Kidney (tissue), 22 donors: ENCODE data around the gene NPL. TPM values are rescaled to one million over a fixed set of nuclear protein-coding genes. Genes with fewer than 3 reads are reported as not detected.
A peak's percentile ranks its signal among the peaks of the same experiment; 100 is the strongest.

ENCODE experiments used
- DNase-seq, 5 donors: peaks; one replicate each; pipeline ENCODE4 v3.0.0-alpha.2; 2013 to 2020
- FAIRE-seq: peaks from 2 replicates; lab custom pipeline; 2012; peaks lifted over from hg19 to GRCh38; lab: Jason Lieb, UNC
- H3K27ac ChIP-seq, 2 donors: one replicate each; pipeline ENCODE4 v1.7.0; 2013; ENCODE audit warnings: low read depth in 2 of 2, low read length in 2 of 2, inconsistent platforms in 1 of 2
- H3K27me3 ChIP-seq: one replicate; pipeline ENCODE4 v1.7.1; 2013; ENCODE audit warnings: low read length, inconsistent platforms; ENCODE audit not compliant: control insufficient read depth, insufficient read depth
- H3K36me3 ChIP-seq, 3 donors: one replicate each; pipeline versions ENCODE4 v1.7.0 to v1.7.1; 2013; ENCODE audit warnings: low read length in 3 of 3, control low read depth in 1 of 3, inconsistent platforms in 1 of 3; ENCODE audit not compliant: insufficient read depth in 3 of 3, control insufficient read depth in 2 of 3
- H3K4me1 ChIP-seq, 3 donors: one replicate each; pipeline versions ENCODE4 v1.7.0 to v1.7.1; 2013; ENCODE audit warnings: low read length in 3 of 3, inconsistent platforms in 1 of 3, low read depth in 1 of 3; ENCODE audit not compliant: control insufficient read depth in 2 of 3, insufficient read depth in 2 of 3
- H3K4me3 ChIP-seq, 3 donors: one replicate each; pipeline versions ENCODE4 v1.7.0 to v1.8.1; 2013; ENCODE audit warnings: low read length in 3 of 3, control low read depth in 1 of 3, inconsistent platforms in 1 of 3
- H3K9ac ChIP-seq, 3 donors: one replicate each; pipeline versions ENCODE4 v1.7.0 to v1.7.1; 2013; ENCODE audit warnings: low read length in 3 of 3, control low read depth in 1 of 3, inconsistent platforms in 1 of 3
- H3K9me3 ChIP-seq, 3 donors: one replicate each; pipeline versions ENCODE4 v1.7.0 to v1.7.1; 2013; ENCODE audit warnings: low read length in 3 of 3, control low read depth in 1 of 3, inconsistent platforms in 1 of 3; ENCODE audit not compliant: control insufficient read depth in 2 of 3, insufficient read depth in 1 of 3
- intact Hi-C: fragments of 100-400 bp; cut with DNase I; formaldehyde crosslinking; loops from one replicate; pipeline ENCODE4 v1.11.1; 2022
- long read RNA-seq, 10 donors: library from polyadenylated mRNA in 1 of 10; unstranded in 1 of 10; transcript quantifications; one replicate each; pipeline ENCODE4 v2.0.0 and lab custom pipeline, GENCODE V29; 2021 to 2026
- polyA plus RNA-seq: library from polyadenylated mRNA; stranded (reverse); fragments of 350-450 nt; fragmentation: Illumina TruSeq; extraction: RNeasy Lipid Tissue Mini Kit (QIAGEN cat#74804); gene quantifications from one replicate; pipeline ENCODE4 v1.2.3, GENCODE V29; 2014; ENCODE audit warnings: low read depth, low replicate concordance; ENCODE audit not compliant: insufficient read depth
- total RNA-seq: library from RNA; stranded (reverse); fragmentation: NEBNext Ultra II Directional; extraction: Animal tissue kit (Norgen Biotek cat#: 25700); gene quantifications from one replicate; pipeline ENCODE4 v1.2.1, GENCODE V29; 2021
- TF ChIP-seq, protein P1 (sequence below): IDR thresholded peaks from 3 replicates; pipeline ENCODE4 v1.5.1; 2012; ENCODE audit warnings: mild to moderate bottlenecking, moderate library complexity, borderline replicate concordance; ENCODE audit not compliant: insufficient read depth; ENCODE audit errors: extremely low read depth
- donor health status: control.
- donor health status: control.
- donor health status: control.
- donor health status: control.
- donor health status: control.
- donor health status: DM: yes; HTN: yes; CAD: no.
- donor health status: Normal renal cell carcinoma (clear cell type).

The NPL gene
- total RNA-seq (15.7 TPM), polyA plus RNA-seq (69.4 TPM)
- long read RNA-seq, donor 1, result 0 reads
- long read RNA-seq, donor 2, result 0 reads
- long read RNA-seq, donor 3, result 0 reads
- long read RNA-seq, donor 4, result 0 reads
- long read RNA-seq, donor 5, result 0 reads
- long read RNA-seq, donor 6, result 0 reads
- long read RNA-seq, donor 7, partial matches to known transcripts, result 0 of 9 reads
- long read RNA-seq, donor 7, other reads (novel, unspliced or antisense), result 9 of 9 reads
- long read RNA-seq, donor 8, result 0 reads
- long read RNA-seq, donor 9, result 0 reads
- long read RNA-seq, donor 10, result 0 reads

DNA sequence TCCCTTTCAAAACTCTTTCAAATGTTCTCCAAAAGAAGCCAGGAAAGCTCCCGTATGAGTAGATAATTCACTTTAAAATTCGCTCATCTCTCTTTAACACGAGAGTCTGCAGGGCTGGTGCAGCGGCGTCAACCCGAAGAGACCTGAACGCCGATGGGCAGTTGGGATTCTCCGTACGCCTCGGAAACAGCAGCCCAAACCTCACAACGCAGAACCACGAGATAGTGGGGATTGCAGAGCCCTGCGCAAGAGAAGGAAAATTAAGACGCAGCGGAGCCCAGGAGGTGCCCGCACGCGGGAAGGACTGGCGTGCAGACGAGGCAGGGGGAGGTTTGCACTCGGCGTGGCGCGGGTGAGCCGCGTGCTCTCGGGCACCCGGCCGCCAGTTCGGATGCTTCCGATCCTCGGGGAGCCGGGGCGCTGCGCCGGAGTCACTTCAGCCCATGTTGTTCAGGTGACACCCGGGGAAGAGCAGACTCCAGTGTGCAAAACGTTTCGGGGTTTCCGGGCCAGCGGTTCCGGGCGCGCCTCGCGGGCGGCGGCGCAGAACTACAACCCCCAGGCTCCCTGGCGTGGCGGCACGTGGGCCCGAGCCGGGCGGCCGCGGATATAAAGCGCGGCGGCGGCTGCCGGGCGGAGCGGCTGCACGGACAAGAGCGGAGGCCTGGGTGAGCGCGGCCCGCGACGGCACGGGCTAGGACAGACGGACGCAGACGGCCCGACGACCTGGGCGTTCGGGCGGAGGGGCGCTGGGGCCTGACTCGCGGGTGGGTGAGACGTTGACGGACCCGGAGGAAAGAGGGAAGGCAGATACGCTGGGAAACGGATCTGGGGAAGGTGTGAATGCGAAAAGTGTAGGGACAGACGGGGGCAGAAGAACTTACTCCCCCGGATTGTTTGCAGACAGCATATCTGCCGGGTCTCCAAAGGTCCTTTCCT is at the start of gene NPL:
Gene NPL, plus strand, starts transcription at position 636 of the 939 bp plus-strand sequence. CDS start 4,599 bp downstream, outside the sequence.
- TF ChIP-seq, protein P1, sequence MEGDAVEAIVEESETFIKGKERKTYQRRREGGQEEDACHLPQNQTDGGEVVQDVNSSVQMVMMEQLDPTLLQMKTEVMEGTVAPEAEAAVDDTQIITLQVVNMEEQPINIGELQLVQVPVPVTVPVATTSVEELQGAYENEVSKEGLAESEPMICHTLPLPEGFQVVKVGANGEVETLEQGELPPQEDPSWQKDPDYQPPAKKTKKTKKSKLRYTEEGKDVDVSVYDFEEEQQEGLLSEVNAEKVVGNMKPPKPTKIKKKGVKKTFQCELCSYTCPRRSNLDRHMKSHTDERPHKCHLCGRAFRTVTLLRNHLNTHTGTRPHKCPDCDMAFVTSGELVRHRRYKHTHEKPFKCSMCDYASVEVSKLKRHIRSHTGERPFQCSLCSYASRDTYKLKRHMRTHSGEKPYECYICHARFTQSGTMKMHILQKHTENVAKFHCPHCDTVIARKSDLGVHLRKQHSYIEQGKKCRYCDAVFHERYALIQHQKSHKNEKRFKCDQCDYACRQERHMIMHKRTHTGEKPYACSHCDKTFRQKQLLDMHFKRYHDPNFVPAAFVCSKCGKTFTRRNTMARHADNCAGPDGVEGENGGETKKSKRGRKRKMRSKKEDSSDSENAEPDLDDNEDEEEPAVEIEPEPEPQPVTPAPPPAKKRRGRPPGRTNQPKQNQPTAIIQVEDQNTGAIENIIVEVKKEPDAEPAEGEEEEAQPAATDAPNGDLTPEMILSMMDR, result no peak
- Histone ChIP-seq H3K27me3 (peaks cover 5% of the 10 kb centered on the region), H3K4me1 (peaks cover 0 to 5% (median 4%) of the 10 kb centered on the region in 3 donors), H3K9me3 (no peaks in the 10 kb centered on the region), H3K36me3 (peaks cover 0 to 3% (median 0%) of the 10 kb centered on the region in 3 donors), H3K4me3 (peak within 1 kb of the TSS; percentile 50 to 82 (median 82)), H3K27ac (peak within 1 kb of the TSS; percentile 5 to 56), H3K9ac (peak within 1 kb of the TSS; percentile 17 to 77 (median 74))
- DNase-seq, result peak; percentile 76 to 94 (median 86)
- FAIRE-seq, result no peak
- intact Hi-C loops, result no loop called here

- no peaks in the 10 kb centered on the region for H3K36me3 ChIP-seq
- FAIRE-seq, result no peak
- TF ChIP-seq, protein P1, result no peak
- H3K27ac ChIP-seq, result no peak overlapping the region
- H3K4me3 ChIP-seq, result no peak overlapping the region
- peak in 1 of 5 donors; percentile 31 for DNase-seq
- intact Hi-C loops, result no loop called here
- no peaks in the 10 kb centered on the region for H3K4me1 ChIP-seq
- H3K27me3 ChIP-seq, result no peaks in the 10 kb centered on the region
- H3K9me3 ChIP-seq, result peaks cover 0 to 3% (median 0%) of the 10 kb centered on the region in 3 donors
- H3K9ac ChIP-seq, result no peak overlapping the region
Measured at GRCh38 chr1:182740120-182740519, 49.5 kb upstream of the NPL start.

- Histone ChIP-seq H3K27me3 (no peaks in the 10 kb centered on the region), H3K27ac (no peak overlapping the region), H3K9ac (no peak overlapping the region), H3K4me1 (no peaks in the 10 kb centered on the region), H3K4me3 (no peak overlapping the region), H3K36me3 (no peaks in the 10 kb centered on the region), H3K9me3 (peaks cover 0 to 3% (median 0%) of the 10 kb centered on the region in 3 donors)
- TF ChIP-seq, protein P1, result no peak
- intact Hi-C loops, result no loop called here
- FAIRE-seq (no peak), DNase-seq (no peak)
Measured at GRCh38 chr1:182742780-182743179, 46.8 kb upstream of the NPL start.
